Fibroblast of lung (primary cell): ENCODE data around the gene TMED5. TPM values are rescaled to one million over a fixed set of nuclear protein-coding genes. Genes with fewer than 3 reads are reported as not detected.

Source experiments
- DNase-seq, 2 donors: peaks; one replicate each; pipeline versions ENCODE4 v3.0.0 to v3.0.0-alpha.2; 2010; ENCODE audit warnings: low read depth in 2 of 2
- H2AFZ ChIP-seq: 2 replicates; pipeline ENCODE4 v1.5.1; 2012; ENCODE audit warnings: low read length, control low read depth, inconsistent platforms
- H3K27ac ChIP-seq: 2 replicates; pipeline ENCODE4 v1.5.1; 2011; ENCODE audit warnings: low read length, control low read depth; ENCODE audit not compliant: insufficient read depth
- H3K27me3 ChIP-seq: 2 replicates; pipeline ENCODE4 v1.5.1; 2011; ENCODE audit warnings: mild to moderate bottlenecking, low read length; ENCODE audit not compliant: control insufficient read depth, insufficient read depth
- H3K36me3 ChIP-seq: 2 replicates; pipeline ENCODE4 v1.5.1; 2011; ENCODE audit warnings: low read length; ENCODE audit not compliant: control insufficient read depth, insufficient read depth
- H3K4me1 ChIP-seq: 2 replicates; pipeline ENCODE4 v1.5.1; 2011; ENCODE audit warnings: low read length; ENCODE audit not compliant: control insufficient read depth, insufficient read depth; ENCODE audit errors: extremely low read depth
- H3K4me2 ChIP-seq: 2 replicates; pipeline ENCODE4 v1.5.1; 2011; ENCODE audit warnings: low read length, control low read depth; ENCODE audit not compliant: insufficient read depth; ENCODE audit errors: extremely low read depth
- H3K4me3 ChIP-seq, 4 experiments: fragments of 200-600 bp in 1 of 4; sonication (generic) in 1 of 4; replicated peaks in 1 of 4; 2 replicates each; pipeline ENCODE4 v1.5.1; 2011 to 2016; ENCODE audit warnings: low read length in 4 of 4, low read depth in 3 of 4, mild to moderate bottlenecking in 3 of 4, control low read depth in 2 of 4, inconsistent platforms in 1 of 4, mixed read lengths in 1 of 4; ENCODE audit not compliant: insufficient read depth in 1 of 4; ENCODE audit errors: control extremely low read depth in 1 of 4
- H3K79me2 ChIP-seq: 2 replicates; pipeline ENCODE4 v1.5.1; 2012; ENCODE audit warnings: mild to moderate bottlenecking, low read length, inconsistent platforms; ENCODE audit not compliant: control insufficient read depth, insufficient read depth
- H3K9ac ChIP-seq: 2 replicates; pipeline ENCODE4 v1.5.1; 2011; ENCODE audit warnings: mild to moderate bottlenecking, low read length, control low read depth; ENCODE audit not compliant: insufficient read depth
- H3K9me3 ChIP-seq: 2 replicates; pipeline ENCODE4 v1.5.1; 2012; ENCODE audit warnings: low read depth, low read length; ENCODE audit not compliant: control insufficient read depth, insufficient read depth
- H4K20me1 ChIP-seq: 2 replicates; pipeline ENCODE4 v1.5.1; 2011; ENCODE audit warnings: low read length; ENCODE audit not compliant: control insufficient read depth, insufficient read depth; ENCODE audit errors: extremely low read depth
- CTCF ChIP-seq, 2 donors: IDR thresholded peaks in 1 of 2; conservative IDR thresholded peaks in 1 of 2; 1 replicate in 1 of 2; 2 replicates in 1 of 2; pipeline ENCODE4 v1.5.1; 2011 to 2012; ENCODE audit warnings: low read length in 2 of 2, control low read depth in 1 of 2, inconsistent platforms in 1 of 2, low read depth in 1 of 2, mild to moderate bottlenecking in 1 of 2
- EZH2 ChIP-seq: IDR thresholded peaks from 2 replicates; pipeline ENCODE4 v1.5.1; 2012; ENCODE audit warnings: low read length, control low read depth, mild to moderate bottlenecking; ENCODE audit errors: missing control alignments
- polyA plus RNA-seq, 2 donors: library from polyadenylated mRNA; depleted of rRNA in 1 of 2; stranded (reverse) in 1 of 2; unstranded in 1 of 2; fragments of >200 nt; gene quantifications; 2 replicates each; pipeline ENCODE4 v1.2.1, GENCODE V29; 2011 to 2012; ENCODE audit warnings: missing spikeins in 1 of 2
- total RNA-seq: library from RNA; depleted of rRNA; stranded (reverse); fragments of >200 nt; gene quantifications from 2 replicates; pipeline ENCODE4 v1.2.1, GENCODE V29; 2014

Gene TMED5
- total and polyA plus RNA-seq, 2 donors (not counting 1 experiment from before 2014, with no cell fraction given), result 56.0 to 82.6 TPM

GRCh38 chr1:93148001-93148400 lies 32.2 kb downstream of the TMED5 start:
- Histone ChIP-seq H3K9me3 (no peaks in the 10 kb centered on the region), H3K27ac (no peak overlapping the region), H3K9ac (no peak overlapping the region), H3K4me2 (no peak overlapping the region), H3K4me1 (peaks cover 2% of the 10 kb centered on the region), H3K4me3 (no peak overlapping the region), H2AFZ (no peak overlapping the region), H3K79me2 (no peaks in the 10 kb centered on the region), H3K27me3 (no peaks in the 10 kb centered on the region), H3K36me3 (no peaks in the 10 kb centered on the region), H4K20me1 (no peaks in the 10 kb centered on the region)
- TF ChIP-seq CTCF (conservative IDR thresholded peaks at IDR 0.05 in 1 of 2, IDR thresholded peaks at IDR 0.05 in 1 of 2; ENCODE audit: low read depth in 1 of 2, low read length in 2 of 2) (no peak), EZH2 (no peak)
- DNase-seq, result peak; percentile 11 to 50

GRCh38 chr1:93143769-93144168 lies 36.4 kb downstream of the TMED5 start:
- H3K9ac ChIP-seq, result no peak overlapping the region

GRCh38 chr1:93143136-93143535 lies 37.1 kb downstream of the TMED5 start:
- no peaks in the 10 kb centered on the region for H3K9me3 ChIP-seq
- peak in 1 of 2 donors; percentile 27 for DNase-seq
- H3K9ac ChIP-seq, result no peak overlapping the region
- H3K27me3 ChIP-seq, result no peaks in the 10 kb centered on the region
- peaks cover under 1% of the 10 kb centered on the region for H3K4me1 ChIP-seq
- no peak overlapping the region for H3K27ac ChIP-seq
- no peaks in the 10 kb centered on the region for H3K79me2 ChIP-seq
- H3K4me2 ChIP-seq, result no peak overlapping the region
- no peak overlapping the region for H3K4me3 ChIP-seq
- H4K20me1 ChIP-seq, result no peaks in the 10 kb centered on the region
- H2AFZ ChIP-seq, result no peak overlapping the region
- H3K36me3 ChIP-seq, result no peaks in the 10 kb centered on the region
- TF ChIP-seq CTCF (conservative IDR thresholded peaks at IDR 0.05 in 1 of 2, IDR thresholded peaks at IDR 0.05 in 1 of 2; ENCODE audit: low read depth in 1 of 2, low read length in 2 of 2), result no peak
- no peak for TF ChIP-seq EZH2

More at GRCh38 chr1:93143769-93144168, 36.4 kb downstream of the TMED5 start:
- Histone ChIP-seq H3K79me2 (no peaks in the 10 kb centered on the region), H3K4me2 (no peak overlapping the region), H3K4me3 (no peak overlapping the region), H4K20me1 (no peaks in the 10 kb centered on the region), H3K4me1 (peaks cover 2% of the 10 kb centered on the region), H3K9me3 (no peaks in the 10 kb centered on the region), H3K27me3 (no peaks in the 10 kb centered on the region), H2AFZ (no peak overlapping the region), H3K27ac (no peak overlapping the region), H3K36me3 (no peaks in the 10 kb centered on the region)
- DNase-seq, result no peak
- TF ChIP-seq CTCF (conservative IDR thresholded peaks at IDR 0.05 in 1 of 2, IDR thresholded peaks at IDR 0.05 in 1 of 2; ENCODE audit: low read depth in 1 of 2, low read length in 2 of 2) (no peak), EZH2 (no peak)
